Vagina (tissue), 2 donors: ENCODE measurements around the gene GALE.

Experiments
- POLR2A ChIP-seq, 2 donors: fragments of 450-650 bp; IDR thresholded peaks; one replicate each; pipeline ENCODE4 v1.6.1; 2017; ENCODE audit warnings: antibody characterized with exemption in 2 of 2, mild to moderate bottlenecking in 2 of 2, moderate library complexity in 2 of 2
- POLR2AphosphoS5 ChIP-seq, 2 donors: sonication (generic); formaldehyde crosslinking; IDR thresholded peaks; one replicate each; pipeline ENCODE4 v1.9.0; 2017; ENCODE audit warnings: antibody characterized with exemption in 2 of 2, mild to moderate bottlenecking in 2 of 2, low read depth in 1 of 2; ENCODE audit not compliant: insufficient read depth in 1 of 2
- TF ChIP-seq, protein P1 (sequence below), 3 experiments: fragments of 450-650 bp in 2 of 3; fragments of 200-600 bp in 1 of 3; sonication (generic) in 1 of 3; IDR thresholded peaks; one replicate each; pipeline ENCODE4 v1.5.1; 2017 to 2019; ENCODE audit warnings: antibody characterized with exemption in 3 of 3, mild to moderate bottlenecking in 2 of 3, moderate library complexity in 2 of 3

DNA sequence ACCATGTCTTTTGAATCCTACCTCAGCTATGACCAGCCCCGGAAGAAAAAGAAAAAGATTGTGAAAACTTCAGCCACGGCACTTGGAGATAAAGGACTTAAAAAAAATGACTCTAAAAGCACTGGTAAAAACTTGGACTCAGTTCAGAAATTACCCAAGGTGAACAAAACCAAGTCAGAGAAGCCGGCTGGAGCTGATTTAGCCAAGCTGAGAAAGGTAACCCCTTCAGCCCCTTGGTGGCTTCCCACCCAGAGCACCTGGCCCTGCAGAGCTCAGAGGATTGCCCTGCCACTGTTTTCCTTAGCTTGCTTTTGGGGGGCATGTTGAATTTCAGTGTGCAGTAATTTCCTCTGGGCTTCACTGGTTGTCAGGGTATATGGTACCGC, 48.7 kb downstream of the GALE start:
- TF ChIP-seq, protein P1, sequence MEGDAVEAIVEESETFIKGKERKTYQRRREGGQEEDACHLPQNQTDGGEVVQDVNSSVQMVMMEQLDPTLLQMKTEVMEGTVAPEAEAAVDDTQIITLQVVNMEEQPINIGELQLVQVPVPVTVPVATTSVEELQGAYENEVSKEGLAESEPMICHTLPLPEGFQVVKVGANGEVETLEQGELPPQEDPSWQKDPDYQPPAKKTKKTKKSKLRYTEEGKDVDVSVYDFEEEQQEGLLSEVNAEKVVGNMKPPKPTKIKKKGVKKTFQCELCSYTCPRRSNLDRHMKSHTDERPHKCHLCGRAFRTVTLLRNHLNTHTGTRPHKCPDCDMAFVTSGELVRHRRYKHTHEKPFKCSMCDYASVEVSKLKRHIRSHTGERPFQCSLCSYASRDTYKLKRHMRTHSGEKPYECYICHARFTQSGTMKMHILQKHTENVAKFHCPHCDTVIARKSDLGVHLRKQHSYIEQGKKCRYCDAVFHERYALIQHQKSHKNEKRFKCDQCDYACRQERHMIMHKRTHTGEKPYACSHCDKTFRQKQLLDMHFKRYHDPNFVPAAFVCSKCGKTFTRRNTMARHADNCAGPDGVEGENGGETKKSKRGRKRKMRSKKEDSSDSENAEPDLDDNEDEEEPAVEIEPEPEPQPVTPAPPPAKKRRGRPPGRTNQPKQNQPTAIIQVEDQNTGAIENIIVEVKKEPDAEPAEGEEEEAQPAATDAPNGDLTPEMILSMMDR (IDR thresholded peaks at IDR 0.05): no peak
- TF ChIP-seq POLR2AphosphoS5 (IDR thresholded peaks at IDR 0.05; ENCODE audit: insufficient read depth in 1 of 2, low read depth in 1 of 2) (no peak), POLR2A (IDR thresholded peaks at IDR 0.05) (no peak)
